Right kidney (tissue), 1 donor: Measurements from ENCODE around the gene PRKCSH.

Source experiments
- DNase-seq: peaks from one replicate; pipeline ENCODE4 v3.0.0-alpha.2; 2016

The PRKCSH gene

GRCh38 chr19:11499890-11500420 lies 64.5 kb downstream of the PRKCSH start:
- no peak for DNase-seq
